ENCODE data around the gene TULP1.

Gene TULP1

GRCh38 chr6:35496036-35496840, 16.5 kb downstream of the TULP1 start:
- peak; percentile 34 for DNase-seq

- DNase-seq, result no peak
Observed at GRCh38 chr6:35495258-35496035, 17.2 kb downstream of the TULP1 start.

- no peak for DNase-seq
Observed at GRCh38 chr6:35494161-35494563, 18.5 kb downstream of the TULP1 start.

DNA sequence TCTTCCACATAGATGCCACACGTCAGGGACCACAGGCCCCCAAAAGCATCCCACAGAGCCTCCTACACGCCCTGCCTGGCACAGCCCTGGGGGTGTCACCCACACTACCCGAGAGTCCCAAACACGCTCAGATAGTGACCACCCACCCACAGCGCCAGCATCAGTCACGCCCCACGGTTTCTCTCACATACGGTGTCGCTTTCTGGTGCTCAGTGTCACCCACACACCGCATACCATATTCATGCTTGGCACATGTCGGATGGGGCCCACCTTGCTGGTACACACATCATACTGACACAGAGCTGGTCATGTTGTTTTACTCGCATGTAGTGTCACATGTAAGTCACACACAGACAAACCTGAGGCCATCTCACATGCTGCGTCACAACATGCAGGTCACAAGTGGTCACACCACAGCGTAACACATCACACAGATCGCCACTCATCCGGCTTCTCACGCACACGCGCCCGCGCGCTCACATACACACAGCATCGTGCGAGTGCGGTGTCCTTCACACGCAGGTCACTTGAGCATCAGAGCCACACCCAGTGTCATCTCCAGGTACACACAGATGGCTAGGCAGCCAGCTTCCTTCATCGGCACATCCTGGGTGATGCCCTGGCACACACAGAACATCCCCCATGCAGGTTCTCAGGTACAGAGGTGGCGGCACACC, 19.3 kb downstream of the TULP1 start:
- DNase-seq, result no peak

GRCh38 chr6:35492974-35493284, 19.8 kb downstream of the TULP1 start:
- no peak for DNase-seq

DNA sequence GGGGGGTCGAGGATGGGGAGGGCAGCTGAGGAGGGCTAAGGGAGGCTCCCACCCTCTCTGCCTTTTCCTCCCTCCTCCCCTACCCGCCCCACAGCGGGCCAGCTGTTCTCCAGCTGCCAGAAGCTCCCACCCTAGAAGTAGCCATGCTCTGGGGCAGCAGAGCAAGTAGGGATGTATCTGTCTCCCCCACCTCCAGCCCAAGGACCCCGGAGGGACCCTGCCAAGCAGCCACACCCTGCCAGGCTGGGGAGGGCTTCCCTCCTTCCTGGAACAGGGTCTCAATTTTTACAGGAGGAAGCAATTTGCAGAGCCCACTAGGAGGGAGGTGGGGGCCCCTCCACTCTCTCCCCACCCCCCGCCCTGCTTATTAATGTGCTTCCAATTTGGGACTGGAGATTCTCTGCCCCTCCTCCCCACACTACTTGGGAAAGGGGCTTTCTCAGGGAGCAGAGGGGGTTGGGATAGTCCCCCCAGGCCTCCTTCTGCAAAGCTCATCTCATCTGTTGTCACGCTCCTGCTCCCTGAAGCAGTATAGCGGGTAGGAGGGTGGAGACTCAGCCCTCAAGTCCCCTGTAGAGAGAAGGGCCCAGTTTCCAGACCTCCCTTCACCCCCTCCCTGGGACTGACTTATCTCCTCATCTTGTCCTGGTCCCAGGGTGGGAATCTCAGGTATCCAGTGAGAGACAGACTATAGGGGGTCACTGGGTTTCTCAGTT, 20.3 kb downstream of the TULP1 start:
- no peak for DNase-seq

GRCh38 chr6:35491558-35492257, 21.0 kb downstream of the TULP1 start:
- DNase-seq, result no peak

DNA sequence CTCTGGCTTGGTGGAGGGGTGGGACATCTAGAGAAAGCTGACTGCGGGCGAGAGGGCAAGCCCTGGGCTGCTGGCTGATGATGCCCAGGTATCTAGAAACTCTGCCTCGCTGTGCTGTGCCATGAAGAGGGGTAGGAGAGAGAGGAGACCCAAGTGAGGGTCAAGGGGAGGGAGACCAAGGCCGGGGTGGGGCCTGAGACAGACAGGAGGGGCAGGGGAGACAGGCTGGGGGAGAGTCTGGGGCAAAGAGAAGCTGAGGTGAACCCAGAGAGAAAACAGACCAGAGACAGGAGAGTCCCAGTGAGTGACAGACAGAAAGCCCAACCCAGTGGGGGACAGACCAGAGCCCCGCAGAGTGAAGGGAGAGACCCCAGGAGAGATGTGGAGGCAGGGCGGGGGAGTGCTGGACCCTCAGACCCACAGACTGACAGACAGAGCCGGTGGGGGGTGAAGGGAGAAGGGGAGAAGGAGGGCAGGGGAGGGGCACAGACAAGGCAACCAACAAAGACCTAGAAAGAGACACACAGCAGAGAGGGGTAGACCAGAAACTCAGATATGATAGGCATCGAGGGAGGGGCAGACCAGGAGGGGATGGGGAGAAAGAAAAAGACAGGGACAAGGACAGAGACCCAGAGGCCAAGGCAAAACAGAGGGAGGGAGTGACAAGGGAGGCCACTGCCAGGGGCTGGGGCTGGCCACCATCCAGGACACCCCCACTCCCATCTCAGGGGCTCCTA, 21.7 kb downstream of the TULP1 start:
- no peak for DNase-seq

- no peak for DNase-seq
Observed at GRCh38 chr6:35489995-35490791, 22.5 kb downstream of the TULP1 start.

GRCh38 chr6:35489066-35489465, 23.6 kb downstream of the TULP1 start:
- DNase-seq, result no peak

DNA sequence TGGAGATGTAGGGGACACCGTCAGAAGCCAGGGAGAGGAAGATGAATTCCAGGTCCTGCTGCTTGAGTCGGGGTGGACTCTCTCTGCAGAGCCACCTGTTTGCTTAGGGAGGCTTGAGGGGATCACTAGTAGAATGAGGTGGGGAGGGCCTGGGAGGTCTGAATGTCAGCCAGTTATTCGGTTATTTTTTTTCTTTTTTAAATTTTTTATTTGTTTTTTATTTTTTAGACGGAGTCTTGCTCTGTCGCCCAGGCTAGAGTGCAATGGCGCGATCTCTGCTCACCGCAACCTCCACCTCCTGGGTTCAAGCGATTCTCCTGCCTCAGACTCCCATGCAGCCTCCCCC, 24.2 kb downstream of the TULP1 start:
- DNase-seq, result no peak

DNA sequence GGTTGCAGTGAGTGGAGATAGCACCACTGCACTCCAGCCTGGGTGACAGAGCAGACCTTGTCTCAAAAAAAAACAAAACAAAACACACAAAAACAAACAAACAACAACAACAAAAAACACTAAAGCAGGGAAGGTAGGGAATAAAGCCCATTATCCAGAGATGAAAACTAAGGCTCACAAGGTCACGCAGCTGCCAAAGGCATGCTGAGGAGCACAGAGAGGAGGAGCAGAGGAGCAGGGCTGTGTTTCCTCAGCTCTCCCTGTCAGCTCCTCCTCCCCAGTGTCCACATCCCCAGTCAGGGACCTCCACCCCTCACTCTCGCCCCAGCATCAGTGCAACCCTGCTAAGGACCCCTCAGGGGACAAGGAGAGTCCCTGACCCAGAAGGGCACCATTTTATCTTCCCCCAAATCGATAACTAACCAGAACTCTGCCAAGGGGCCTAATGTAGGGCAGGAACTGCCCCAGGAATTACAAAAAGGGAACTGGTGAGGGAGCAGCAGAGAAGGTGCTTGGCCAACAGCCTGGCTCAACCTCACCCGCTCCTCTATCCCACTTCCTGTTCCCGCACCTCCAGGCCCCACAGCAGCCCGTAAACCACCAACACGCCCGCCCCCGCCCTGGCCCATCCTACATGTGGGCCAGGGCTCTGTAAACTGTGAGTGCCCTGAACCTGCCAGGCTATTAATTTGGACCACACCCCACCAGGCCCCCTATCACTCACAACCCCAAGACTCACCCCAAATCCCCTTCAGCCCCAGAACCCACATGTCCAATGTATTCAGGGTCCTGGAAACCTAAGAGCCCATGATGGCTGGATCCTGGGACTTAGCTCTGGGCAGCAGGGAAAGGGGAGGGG, 24.8 kb downstream of the TULP1 start:
- DNase-seq, result no peak

DNA sequence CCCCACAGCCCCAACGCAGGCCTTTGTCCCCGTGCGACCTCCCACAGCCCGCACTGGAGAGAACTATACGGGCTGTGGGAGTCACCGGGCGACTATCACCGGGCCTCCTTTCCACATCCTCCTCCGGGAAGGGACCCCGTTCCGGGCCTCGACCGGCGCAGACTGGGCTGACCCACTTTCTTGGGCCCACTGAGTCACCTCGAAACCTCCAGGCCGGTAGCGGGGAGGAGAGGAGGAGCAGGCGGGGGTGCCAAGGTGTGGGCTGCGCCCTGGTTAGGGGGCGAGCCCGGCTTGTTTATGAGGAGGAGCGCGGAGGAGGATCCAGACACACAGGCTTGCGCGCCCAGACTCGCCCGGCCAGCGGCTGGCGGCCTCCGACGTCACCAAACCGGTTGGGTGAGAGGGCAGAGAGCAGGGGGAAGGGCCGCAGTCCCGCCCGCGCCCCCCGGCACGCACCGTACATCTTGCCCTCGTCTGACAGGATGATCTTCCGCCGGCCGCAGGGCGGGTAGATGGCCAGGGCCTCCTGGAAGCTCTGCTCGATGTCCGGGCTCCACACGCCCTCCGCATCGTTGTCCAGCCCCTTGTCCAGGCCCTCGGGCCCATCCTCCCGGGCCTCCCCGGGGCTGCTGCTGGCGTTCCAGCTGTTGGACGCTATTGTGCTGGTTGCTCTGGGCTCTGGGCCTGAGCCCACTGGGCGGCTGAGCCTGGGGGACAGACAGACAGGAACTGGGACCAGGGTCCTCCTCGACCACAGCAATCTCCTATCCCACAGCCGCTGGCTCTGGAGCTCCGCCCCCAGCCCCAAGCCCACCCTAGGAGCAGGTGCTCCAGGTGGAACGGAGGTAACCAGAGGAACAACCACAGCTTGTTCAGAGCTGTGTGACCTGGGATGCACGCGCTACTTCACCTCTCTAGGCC, 26.4 kb downstream of the TULP1 start:
- DNase-seq, result no peak

DNA sequence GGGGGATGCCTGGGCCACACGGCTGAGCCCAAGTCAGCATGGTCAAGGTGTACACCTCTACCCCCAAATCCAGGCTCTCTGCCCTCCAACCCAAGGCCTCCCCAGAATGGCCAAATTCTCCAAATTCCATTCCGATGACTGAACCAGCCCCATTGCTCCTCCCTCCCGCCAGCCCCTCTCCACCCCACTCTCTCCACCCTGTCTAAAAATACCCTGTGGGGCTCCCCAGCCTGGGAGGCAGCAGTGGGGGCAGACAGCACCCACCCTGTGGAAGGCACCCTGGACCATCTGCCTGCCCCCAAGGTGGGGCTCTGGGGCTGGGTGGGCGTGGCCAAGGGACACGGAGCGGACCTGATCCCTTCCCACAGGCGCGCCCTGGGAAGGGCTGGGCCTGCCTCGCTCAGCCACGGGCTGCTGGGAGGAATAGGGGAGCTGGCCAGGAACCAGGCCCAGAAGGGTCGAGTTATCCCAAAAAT, 27.3 kb downstream of the TULP1 start:
- DNase-seq, result no peak

DNA sequence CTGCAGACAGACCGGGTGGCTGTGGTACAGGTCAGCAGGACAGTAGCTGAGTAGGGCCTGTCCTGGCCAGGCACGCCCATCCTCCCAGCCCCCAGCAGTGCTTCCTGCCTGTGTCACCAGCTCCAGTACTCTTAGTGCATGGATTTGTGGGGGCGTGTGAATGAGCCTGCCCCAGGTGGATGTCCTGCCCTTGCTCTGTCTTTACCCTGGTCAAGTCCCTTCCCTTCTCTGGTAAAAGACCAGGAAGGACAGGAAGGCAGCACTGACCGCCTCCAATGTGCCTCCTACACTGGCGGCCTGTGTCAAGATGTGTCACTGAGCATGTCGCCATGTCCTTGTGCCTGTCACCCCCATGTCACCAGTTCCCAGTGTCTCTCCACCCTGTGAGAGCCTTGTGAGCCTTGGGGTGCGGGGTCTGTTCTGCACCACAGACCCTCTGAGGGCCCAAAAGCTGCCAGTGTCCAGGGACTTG, 27.7 kb downstream of the TULP1 start:
- no peak for DNase-seq

GRCh38 chr6:35483893-35484645, 28.6 kb downstream of the TULP1 start:
- no peak for DNase-seq

DNA sequence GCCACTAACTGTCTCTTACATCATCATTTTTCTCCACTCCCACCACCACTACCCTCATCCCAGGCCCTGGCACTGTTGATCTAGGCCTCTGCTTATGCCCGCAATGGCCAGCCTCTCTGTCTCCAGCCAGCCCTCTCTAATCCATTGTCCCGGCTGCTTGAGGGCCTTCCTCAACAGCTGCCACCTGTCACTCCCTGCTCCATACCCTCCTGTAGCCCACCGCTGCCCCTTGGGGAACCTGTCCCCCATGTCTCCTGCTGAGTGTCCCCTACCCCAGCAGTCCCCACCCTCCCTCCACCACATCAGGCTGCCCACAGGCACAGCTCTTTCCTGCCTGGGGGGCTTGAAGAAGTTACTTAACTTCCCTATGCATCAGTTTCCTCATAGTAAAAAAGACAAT, 29.2 kb downstream of the TULP1 start:
- no peak for DNase-seq

- no peak for DNase-seq
Observed at GRCh38 chr6:35483062-35483461, 29.6 kb downstream of the TULP1 start.

Data from amniotic stem cell (primary cell).